ENCODE data around the gene TAS2R20.
"Not testable (repeated sequence)": the region's sequence is repeated elsewhere in the genome, so short reads cannot be mapped to it uniquely, and the experiment has no call there.

Gene TAS2R20

GRCh38 chr12:10998204-10998603 lies at the start of gene TAS2R20:
Gene TAS2R20 (minus strand): TSS chr12:10998304. CDS start chr12:10997875, 429 bp downstream.
- no peak for DNase-seq
- in situ Hi-C loops (cut with MboI; ENCODE audit: low pct_unique_long_range_greater_than_20kb, low sequenced_read_pairs), result no loop called here

GRCh38 chr12:11041366-11041765 lies 43.3 kb upstream of the TAS2R20 start:
- not testable (repeated sequence) for DNase-seq

GRCh38 chr12:11040162-11040561 lies 42.1 kb upstream of the TAS2R20 start:
- in situ Hi-C loops (cut with MboI; ENCODE audit: low pct_unique_long_range_greater_than_20kb, low sequenced_read_pairs), result no loop called here
- DNase-seq, result no peak

More at GRCh38 chr12:11041366-11041765, 43.3 kb upstream of the TAS2R20 start:
- in situ Hi-C loops (cut with MboI; ENCODE audit: low pct_unique_long_range_greater_than_20kb, low sequenced_read_pairs), result not testable (repeated sequence)

- DNase-seq, result no peak
- in situ Hi-C loops (cut with MboI; ENCODE audit: low pct_unique_long_range_greater_than_20kb, low sequenced_read_pairs), result no loop called here
Measured at GRCh38 chr12:11039171-11039570, 41.1 kb upstream of the TAS2R20 start.

GRCh38 chr12:11033959-11034358 lies 35.9 kb upstream of the TAS2R20 start:
- in situ Hi-C loops (cut with MboI; ENCODE audit: low pct_unique_long_range_greater_than_20kb, low sequenced_read_pairs), result not testable (repeated sequence)

GRCh38 chr12:11031307-11031706 lies 33.2 kb upstream of the TAS2R20 start, which contains the start of gene TAS2R31:
Gene TAS2R31 (minus strand): TSS chr12:11031407. CDS start chr12:11031335, 72 bp downstream.
- no peak for DNase-seq
- in situ Hi-C loops (cut with MboI; ENCODE audit: low pct_unique_long_range_greater_than_20kb, low sequenced_read_pairs), result no loop called here

More at GRCh38 chr12:11033959-11034358, 35.9 kb upstream of the TAS2R20 start:
- DNase-seq, result not testable (repeated sequence)

GRCh38 chr12:11026118-11026517 lies 28.0 kb upstream of the TAS2R20 start:
- in situ Hi-C loops (cut with MboI; ENCODE audit: low pct_unique_long_range_greater_than_20kb, low sequenced_read_pairs), result no loop called here
- no peak for DNase-seq

- in situ Hi-C loops (cut with MboI; ENCODE audit: low pct_unique_long_range_greater_than_20kb, low sequenced_read_pairs), result no loop called here
- DNase-seq, result no peak
Measured at GRCh38 chr12:11023387-11023786, 25.3 kb upstream of the TAS2R20 start.

GRCh38 chr12:11022520-11022919 lies 24.4 kb upstream of the TAS2R20 start, which contains the start of gene TAS2R19:
Gene TAS2R19 (minus strand): TSS chr12:11022620. CDS start chr12:11022571, 49 bp downstream.
- DNase-seq, result no peak
- in situ Hi-C loops (cut with MboI; ENCODE audit: low pct_unique_long_range_greater_than_20kb, low sequenced_read_pairs), result no loop called here

GRCh38 chr12:11016937-11017336 lies 18.8 kb upstream of the TAS2R20 start:
- in situ Hi-C loops (cut with MboI; ENCODE audit: low pct_unique_long_range_greater_than_20kb, low sequenced_read_pairs), result loop anchor here (5.0 kb wide), 1 partner anchor 55 kb away; no protein-coding TSS in a partner anchor

GRCh38 chr12:11015775-11016430 lies 17.8 kb upstream of the TAS2R20 start:
- in situ Hi-C loops (cut with MboI; ENCODE audit: low pct_unique_long_range_greater_than_20kb, low sequenced_read_pairs), result loop anchor here (5.0 kb wide), 1 partner anchor 56 kb away; no protein-coding TSS in a partner anchor

More at GRCh38 chr12:11016937-11017336, 18.8 kb upstream of the TAS2R20 start:
- no peak for DNase-seq

GRCh38 chr12:11014234-11014633 lies 16.1 kb upstream of the TAS2R20 start:
- in situ Hi-C loops (cut with MboI; ENCODE audit: low pct_unique_long_range_greater_than_20kb, low sequenced_read_pairs), result no loop called here
- no peak for DNase-seq

More at GRCh38 chr12:11015775-11016430, 17.8 kb upstream of the TAS2R20 start:
- peak; percentile 9 for DNase-seq

GRCh38 chr12:11007608-11008007 lies 9.5 kb upstream of the TAS2R20 start:
- in situ Hi-C loops (cut with MboI; ENCODE audit: low pct_unique_long_range_greater_than_20kb, low sequenced_read_pairs), result no loop called here
- no peak for DNase-seq

- in situ Hi-C loops (cut with MboI; ENCODE audit: low pct_unique_long_range_greater_than_20kb, low sequenced_read_pairs), result no loop called here
- DNase-seq, result no peak
Measured at GRCh38 chr12:10994307-10994706, 3.8 kb downstream of the TAS2R20 start.

- DNase-seq, result no peak
- in situ Hi-C loops (cut with MboI; ENCODE audit: low pct_unique_long_range_greater_than_20kb, low sequenced_read_pairs), result no loop called here
Measured at GRCh38 chr12:10989107-10989506, 9.0 kb downstream of the TAS2R20 start.

- in situ Hi-C loops (cut with MboI; ENCODE audit: low pct_unique_long_range_greater_than_20kb, low sequenced_read_pairs), result no loop called here
Measured at GRCh38 chr12:10986812-10987211, 11.3 kb downstream of the TAS2R20 start, which contains the start of gene TAS2R50. Gene TAS2R50 (minus strand): TSS chr12:10986912. CDS start chr12:10986860, 52 bp downstream.

GRCh38 chr12:10982244-10982643 lies 15.9 kb downstream of the TAS2R20 start:
- DNase-seq, result no peak
- in situ Hi-C loops (cut with MboI; ENCODE audit: low pct_unique_long_range_greater_than_20kb, low sequenced_read_pairs), result no loop called here

More at GRCh38 chr12:10986812-10987211, 11.3 kb downstream of the TAS2R20 start, which contains the start of gene TAS2R50:
- no peak for DNase-seq

- no peak for DNase-seq
- in situ Hi-C loops (cut with MboI; ENCODE audit: low pct_unique_long_range_greater_than_20kb, low sequenced_read_pairs), result no loop called here
Measured at GRCh38 chr12:10974965-10975364, 23.1 kb downstream of the TAS2R20 start.

- DNase-seq, result no peak
- in situ Hi-C loops (cut with MboI; ENCODE audit: low pct_unique_long_range_greater_than_20kb, low sequenced_read_pairs), result no loop called here
Measured at GRCh38 chr12:10968765-10969456, 29.2 kb downstream of the TAS2R20 start.

GRCh38 chr12:10967409-10967808 lies 30.7 kb downstream of the TAS2R20 start:
- DNase-seq, result no peak
- in situ Hi-C loops (cut with MboI; ENCODE audit: low pct_unique_long_range_greater_than_20kb, low sequenced_read_pairs), result no loop called here

Data from KBM-7 (cell line).